H1 (cell line): ENCODE measurements around the gene USP20.

Source experiments
- CHD2 ChIP-seq: IDR thresholded peaks from 2 replicates; pipeline ENCODE4 v1.6.1; 2012; ENCODE audit warnings: low read length, improper control_type of control experiment
- CTCF ChIP-seq, 3 experiments: IDR thresholded peaks; 1 replicate in 2 of 3; 2 replicates in 1 of 3; pipeline versions ENCODE4 v1.5.1 to v1.6.1; 2011; ENCODE audit warnings: low read length in 3 of 3, mild to moderate bottlenecking in 3 of 3, inconsistent platforms in 2 of 3, low read depth in 1 of 3, moderate library complexity in 1 of 3; ENCODE audit not compliant: insufficient read depth in 1 of 3; ENCODE audit errors: control extremely low read depth in 1 of 3
- MAX ChIP-seq: IDR thresholded peaks from 2 replicates; pipeline ENCODE4 v1.6.1; 2012; ENCODE audit warnings: inconsistent platforms
- POLR2A ChIP-seq, 2 experiments: IDR thresholded peaks; 1 replicate in 1 of 2; 2 replicates in 1 of 2; pipeline ENCODE4 v1.6.1; 2011; ENCODE audit warnings: low read depth in 2 of 2, low read length in 2 of 2, mild to moderate bottlenecking in 2 of 2; ENCODE audit errors: control extremely low read depth in 1 of 2
- RAD21 ChIP-seq, 2 experiments: IDR thresholded peaks in 1 of 2; conservative IDR thresholded peaks in 1 of 2; 2 replicates each; pipeline ENCODE4 v1.6.1; 2011; ENCODE audit warnings: low read depth in 2 of 2, low read length in 2 of 2, improper control_type of control experiment in 1 of 2, inconsistent platforms in 1 of 2, mild to moderate bottlenecking in 1 of 2, moderate library complexity in 1 of 2
- SIN3A ChIP-seq, 2 experiments: IDR thresholded peaks in 1 of 2; conservative IDR thresholded peaks in 1 of 2; 2 replicates each; pipeline ENCODE4 v1.6.1; 2011 to 2012; ENCODE audit warnings: low read length in 2 of 2, improper control_type of control experiment in 1 of 2, low read depth in 1 of 2, mild to moderate bottlenecking in 1 of 2
- SUZ12 ChIP-seq: fragments of 200-600 bp; sonication (generic); IDR thresholded peaks from 2 replicates; pipeline ENCODE4 v1.6.1; 2012; ENCODE audit warnings: mild to moderate bottlenecking, inconsistent platforms, low read length, moderate library complexity, mixed read lengths
- TEAD4 ChIP-seq: IDR thresholded peaks from 2 replicates; pipeline ENCODE4 v1.6.1; 2012; ENCODE audit warnings: low read depth, low read length, inconsistent platforms, mixed read lengths
- USF2 ChIP-seq: IDR thresholded peaks from 2 replicates; pipeline ENCODE4 v1.6.1; 2011; ENCODE audit warnings: low read length, improper control_type of control experiment

GRCh38 chr9:129853614-129854013 lies 18.4 kb downstream of the USP20 start:
- TF ChIP-seq TEAD4, result no peak
- TF ChIP-seq POLR2A (IDR thresholded peaks at IDR 0.05; ENCODE audit: control extremely low read depth in 1 of 2, low read depth in 2 of 2, low read length in 2 of 2), result no peak
- no peak for TF ChIP-seq SUZ12
- TF ChIP-seq RAD21 (IDR thresholded peaks at IDR 0.05 in 1 of 2, conservative IDR thresholded peaks at IDR 0.05 in 1 of 2; ENCODE audit: low read depth in 2 of 2, low read length in 2 of 2), result no peak
- TF ChIP-seq CHD2, result no peak
- no peak for TF ChIP-seq SIN3A (conservative IDR thresholded peaks at IDR 0.05 in 1 of 2, IDR thresholded peaks at IDR 0.05 in 1 of 2; ENCODE audit: low read depth in 1 of 2, low read length in 2 of 2)
- TF ChIP-seq USF2, result no peak
- no peak for TF ChIP-seq CTCF (IDR thresholded peaks at IDR 0.05; ENCODE audit: control extremely low read depth in 1 of 3, insufficient read depth in 1 of 3, low read depth in 1 of 3, low read length in 3 of 3)
- TF ChIP-seq MAX, result no peak
